HL-60/S4 treated with phorbol 12-myristate 13-acetate at 8.2 ng/mL for 4 days and 3 days (cell line): ENCODE measurements around the gene SMCP.

Experiments
- in situ Hi-C: fragments of 300-500 bp; cut with MboI; formaldehyde crosslinking; loops from 2 replicates; pipeline ENCODE4 v1.15.0; 2022; ENCODE audit warnings: low sequenced_read_pairs

The SMCP gene

GRCh38 chr1:152886085-152886484, 8.0 kb downstream of the SMCP start:
- in situ Hi-C loops, result no loop called here

GRCh38 chr1:152886758-152887409, 8.8 kb downstream of the SMCP start:
- in situ Hi-C loops, result no loop called here

- in situ Hi-C loops, result no loop called here
These were observed 10.0 kb downstream of the SMCP start for GRCh38 chr1:152888126-152888525.

- in situ Hi-C loops, result no loop called here
These were observed 20.9 kb downstream of the SMCP start for GRCh38 chr1:152899027-152899426.

- in situ Hi-C loops, result no loop called here
These were observed 21.8 kb downstream of the SMCP start for GRCh38 chr1:152899883-152900282.

- in situ Hi-C loops, result no loop called here
These were observed 23.5 kb downstream of the SMCP start for GRCh38 chr1:152901631-152902030.

- in situ Hi-C loops, result no loop called here
These were observed 24.5 kb downstream of the SMCP start for GRCh38 chr1:152902636-152903035.

- in situ Hi-C loops, result no loop called here
These were observed 26.7 kb downstream of the SMCP start for GRCh38 chr1:152904688-152905440.

- in situ Hi-C loops, result no loop called here
These were observed 28.0 kb downstream of the SMCP start for GRCh38 chr1:152906023-152906565.

- in situ Hi-C loops, result no loop called here
These were observed 29.8 kb downstream of the SMCP start, which contains the start of gene IVL for GRCh38 chr1:152907686-152908601. Gene IVL (plus strand): TSS chr1:152908546. CDS start chr1:152909798, 1,252 bp downstream.

GRCh38 chr1:152909206-152909605, 31.1 kb downstream of the SMCP start:
- in situ Hi-C loops, result no loop called here

GRCh38 chr1:152912471-152912870, 34.3 kb downstream of the SMCP start:
- in situ Hi-C loops, result no loop called here

GRCh38 chr1:152912900-152913299, 34.8 kb downstream of the SMCP start:
- in situ Hi-C loops, result no loop called here

GRCh38 chr1:152917794-152918193, 39.7 kb downstream of the SMCP start:
- in situ Hi-C loops, result no loop called here

- in situ Hi-C loops, result no loop called here
These were observed 40.9 kb downstream of the SMCP start for GRCh38 chr1:152919071-152919470.

- in situ Hi-C loops, result no loop called here
These were observed 46.1 kb downstream of the SMCP start for GRCh38 chr1:152924191-152924590.

- in situ Hi-C loops, result no loop called here
These were observed 48.0 kb downstream of the SMCP start for GRCh38 chr1:152926091-152926490.

- in situ Hi-C loops, result no loop called here
These were observed 50.5 kb downstream of the SMCP start for GRCh38 chr1:152928671-152929070.

- in situ Hi-C loops, result no loop called here
These were observed 54.2 kb downstream of the SMCP start for GRCh38 chr1:152932170-152932811.

GRCh38 chr1:152933196-152933595, 55.1 kb downstream of the SMCP start:
- in situ Hi-C loops, result no loop called here
